ENCODE measurements around the gene ANP32A. TPM values are rescaled to one million over a fixed set of nuclear protein-coding genes. Genes with fewer than 3 reads are reported as not detected.

ANP32A gene
- total and polyA plus RNA-seq, 9 of the 15 experiments (the other 6 are each of a cell fraction or from before 2014, with no cell fraction given): 13.2 to 656 (median 210) TPM

DNA sequence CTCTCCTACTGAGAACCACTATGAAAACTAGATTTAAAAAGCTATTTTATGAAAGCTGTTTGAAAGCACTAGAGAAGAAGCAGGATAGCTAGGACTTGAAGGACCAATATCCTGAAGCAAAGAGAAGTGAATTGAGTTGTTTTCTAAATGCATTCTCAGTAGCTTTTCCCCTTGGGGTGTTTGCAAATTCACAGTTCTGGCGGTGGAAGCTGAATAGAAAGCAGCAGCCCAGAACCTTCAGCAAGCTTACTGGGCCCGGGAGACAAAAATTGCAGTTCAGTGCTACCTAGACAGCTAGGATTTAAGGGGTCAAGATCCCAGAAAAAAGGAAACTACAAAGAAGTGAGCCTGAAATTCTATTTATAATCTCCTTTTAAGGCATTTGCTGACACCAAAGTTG is 31.3 kb upstream of the ANP32A start:
- ATAC-seq (no peak), FAIRE-seq (no peak), DNase-seq (ENCODE audit: extremely low read depth in 1 of 4, low spot score in 3 of 4) (no peak)
- Histone ChIP-seq H3K27me3 (ENCODE audit: control insufficient read depth in 2 of 2, insufficient read depth in 2 of 2, low read length in 2 of 2) (peaks cover 2 to 16% of the 10 kb centered on the region in 2 experiments; a peak in 4 of 5 replicates), H3K27ac (ENCODE audit: extremely low read depth, low read depth, low read length) (no peak overlapping the region), H4K20me1 (replicated peaks; ENCODE audit: control insufficient read depth, insufficient read depth, low read length) (0 out of 2 replicates have a peak, but pooled peaks cover 3% of the 10 kb centered on the region), H3K4me2 (ENCODE audit: insufficient read depth, low read length) (no peak overlapping the region), H3K36me3 (ENCODE audit: control insufficient read depth, insufficient read depth, low read length) (no peaks in the 10 kb centered on the region), H3K4me3 (no peak overlapping the region), H2AFZ (ENCODE audit: low read depth, low read length) (no peak overlapping the region), H3K9ac (ENCODE audit: insufficient read depth in 1 of 2, low read depth in 2 of 2, low read length in 2 of 2) (no peak overlapping the region), H3K9me1 (ENCODE audit: control insufficient read depth, insufficient read depth, low read length) (no peaks in the 10 kb centered on the region), H3K79me2 (ENCODE audit: control insufficient read depth, insufficient read depth, low read length) (no peaks in the 10 kb centered on the region), H3K9me3 (replicated peaks; ENCODE audit: control insufficient read depth, insufficient read depth, low read depth, low read length) (no peaks in the 10 kb centered on the region), H3K4me1 (replicated peaks in 1 of 2; ENCODE audit: control insufficient read depth in 2 of 2, insufficient read depth in 2 of 2, low read length in 2 of 2) (no peaks in the 10 kb centered on the region)
- no peak for TF ChIP-seq TCF15 (CRISPR knock-in tag; IDR thresholded peaks at IDR 0.05)
- in situ Hi-C loops (cut with MboI): no loop called here
- intact Hi-C loops (cut with micrococcal nuclease): no loop called here
- BruUV-seq (replicated peaks): no TSS peak
- WGBS (ENCODE audit: insufficient coverage, low coverage, missing lambda C conversion rate): 0% methylated on average over 2 of the region's 2 CpGs
- ChIA-PET CTCF (ENCODE audit: low intra/inter-chr PET ratio) (no interaction called here), POLR2A (interaction anchor here (1.3 to 2.0 kb wide), 2 partner anchors 10 to 68 kb away, joined by 4 to 7 read pairs; no protein-coding TSS in a partner anchor)

- Histone ChIP-seq H3K36me3 (ENCODE audit: control insufficient read depth, insufficient read depth, low read length) (no peaks in the 10 kb centered on the region), H3K79me2 (ENCODE audit: control insufficient read depth, insufficient read depth, low read length) (no peaks in the 10 kb centered on the region), H3K4me2 (ENCODE audit: insufficient read depth, low read length) (no peak overlapping the region), H3K9me1 (ENCODE audit: control insufficient read depth, insufficient read depth, low read length) (no peaks in the 10 kb centered on the region), H3K4me1 (replicated peaks in 1 of 2; ENCODE audit: control insufficient read depth in 2 of 2, insufficient read depth in 2 of 2, low read length in 2 of 2) (no peaks in the 10 kb centered on the region), H3K9me3 (replicated peaks; ENCODE audit: control insufficient read depth, insufficient read depth, low read depth, low read length) (no peaks in the 10 kb centered on the region), H3K9ac (ENCODE audit: insufficient read depth in 1 of 2, low read depth in 2 of 2, low read length in 2 of 2) (no peak overlapping the region), H4K20me1 (replicated peaks; ENCODE audit: control insufficient read depth, insufficient read depth, low read length) (0 out of 2 replicates have a peak, but pooled peaks cover 3% of the 10 kb centered on the region), H3K4me3 (no peak overlapping the region), H3K27ac (ENCODE audit: extremely low read depth, low read depth, low read length) (no peak overlapping the region), H2AFZ (ENCODE audit: low read depth, low read length) (no peak overlapping the region), H3K27me3 (ENCODE audit: control insufficient read depth in 2 of 2, insufficient read depth in 2 of 2, low read length in 2 of 2) (peaks cover 10 to 22% of the 10 kb centered on the region in 2 experiments; a peak in 4 of 5 replicates)
- POLR2A ChIA-PET: no interaction called here
- ATAC-seq: no peak
- 0% methylated on average over 2 of the region's 2 CpGs for WGBS (ENCODE audit: insufficient coverage, low coverage, missing lambda C conversion rate)
- in situ Hi-C loops (cut with MboI): no loop called here
- DNase-seq (ENCODE audit: extremely low read depth in 1 of 4, low spot score in 3 of 4): no peak
- FAIRE-seq: no peak
- no TSS peak for BruUV-seq (replicated peaks)
- TF ChIP-seq TRIM25 (IDR thresholded peaks at IDR 0.05; ENCODE audit: borderline replicate concordance) (no peak), RFX1 (IDR thresholded peaks at IDR 0.05) (no peak), MAFK (IDR thresholded peaks at IDR 0.05; ENCODE audit: low read length) (no peak), ZNF592 (IDR thresholded peaks at IDR 0.05) (no peak), CREBBP (IDR thresholded peaks at IDR 0.05; ENCODE audit: low read depth, low read length) (no peak), NBN (IDR thresholded peaks at IDR 0.05; ENCODE audit: low read depth) (no peak), SIN3A (IDR thresholded peaks at IDR 0.05; ENCODE audit: borderline replicate concordance in 2 of 2, control insufficient read depth in 1 of 2, low read depth in 2 of 2, low read length in 2 of 2) (no peak), TFAM (CRISPR knock-in tag; conservative IDR thresholded peaks at IDR 0.05) (no peak), TAL1 (IDR thresholded peaks at IDR 0.05) (no peak)
- intact Hi-C loops (cut with micrococcal nuclease): no loop called here
- CTCF ChIA-PET (ENCODE audit: low intra/inter-chr PET ratio): no interaction called here
Measured at GRCh38 chr15:68849497-68849896, 28.8 kb upstream of the ANP32A start.

Measured in K562 (cell line).